Mesendoderm (in vitro differentiated cells): ENCODE measurements around the gene LRRIQ1.

ENCODE experiments used
- DNase-seq: peaks from one replicate; pipeline ENCODE4 v3.0.0; 2013
- H2AK5ac ChIP-seq: 2 replicates; pipeline ENCODE4 v1.6.1; 2013; ENCODE audit warnings: low read length, inconsistent platforms
- H2BK120ac ChIP-seq: 2 replicates; pipeline ENCODE4 v1.6.1; 2013; ENCODE audit warnings: low read depth, mild to moderate bottlenecking, low read length, moderate library complexity, mixed read lengths
- H2BK15ac ChIP-seq: replicated peaks from 2 replicates; pipeline ENCODE4 v1.6.1; 2013; ENCODE audit warnings: low read depth, mild to moderate bottlenecking, moderate library complexity
- H2BK5ac ChIP-seq: 2 replicates; pipeline ENCODE4 v1.6.1; 2013; ENCODE audit warnings: low read length, inconsistent platforms
- H3K18ac ChIP-seq: 2 replicates; pipeline ENCODE4 v1.6.1; 2013; ENCODE audit warnings: mild to moderate bottlenecking, low read length, mixed read lengths
- H3K23ac ChIP-seq: one replicate; pipeline ENCODE4 v1.6.1; 2013; ENCODE audit warnings: low read length
- H3K27ac ChIP-seq: 2 replicates; pipeline ENCODE4 v1.5.1; 2013; ENCODE audit warnings: low read depth, mild to moderate bottlenecking, inconsistent platforms, low read length, moderate library complexity
- H3K27me3 ChIP-seq: 2 replicates; pipeline ENCODE4 v1.6.1; 2013; ENCODE audit warnings: low read length, control low read depth, mild to moderate bottlenecking, inconsistent platforms; ENCODE audit not compliant: insufficient read depth, poor library complexity
- H3K36me3 ChIP-seq: 2 replicates; pipeline ENCODE4 v1.6.1; 2013; ENCODE audit warnings: low read length, inconsistent platforms; ENCODE audit not compliant: control insufficient read depth, insufficient read depth
- H3K4ac ChIP-seq: one replicate; pipeline ENCODE4 v1.6.1; 2013; ENCODE audit warnings: low read depth, mild to moderate bottlenecking, low read length, moderate library complexity
- H3K4me1 ChIP-seq: 2 replicates; pipeline ENCODE4 v1.6.1; 2013; ENCODE audit warnings: low read depth, low read length, inconsistent platforms; ENCODE audit not compliant: control insufficient read depth
- H3K4me2 ChIP-seq: 2 replicates; pipeline ENCODE4 v1.6.1; 2013; ENCODE audit warnings: low read length
- H3K4me3 ChIP-seq: 2 replicates; pipeline ENCODE4 v1.5.1; 2013; ENCODE audit warnings: mild to moderate bottlenecking, low read length
- H3K56ac ChIP-seq: one replicate; pipeline ENCODE4 v1.6.1; 2013; ENCODE audit warnings: low read length
- H3K79me1 ChIP-seq: 2 replicates; pipeline ENCODE4 v1.6.1; 2013; ENCODE audit warnings: low read length, inconsistent platforms
- H3K79me2 ChIP-seq: 2 replicates; pipeline ENCODE4 v1.6.1; 2013; ENCODE audit warnings: mild to moderate bottlenecking, low read length; ENCODE audit not compliant: control insufficient read depth, insufficient read depth
- H3K9ac ChIP-seq: 2 replicates; pipeline ENCODE4 v1.6.1; 2013; ENCODE audit warnings: low read length, inconsistent platforms
- H4K5ac ChIP-seq: one replicate; pipeline ENCODE4 v1.6.1; 2013; ENCODE audit warnings: low read length
- H4K8ac ChIP-seq: one replicate; pipeline ENCODE4 v1.6.1; 2013; ENCODE audit warnings: low read depth, mild to moderate bottlenecking, control low read depth, low read length, moderate library complexity
- WGBS: extraction: QIAGEN DNeasy Blood & Tissue Kit; methylation state at CpG from one replicate; pipeline ENCODE4 v1.1.7; 2013; ENCODE audit warnings: low lambda C conversion rate, missing lambda C conversion rate; ENCODE audit not compliant: insufficient coverage; ENCODE audit errors: extremely low coverage; 5-methylcytosine and 5-hydroxymethylcytosine counted together

Gene LRRIQ1

GRCh38 chr12:85283560-85283959 lies 247.4 kb downstream of the LRRIQ1 start:
- Histone ChIP-seq H3K23ac (no peak overlapping the region), H3K4me3 (no peak overlapping the region), H2BK5ac (no peak overlapping the region), H3K36me3 (no peaks in the 10 kb centered on the region), H3K79me1 (no peaks in the 10 kb centered on the region), H3K4me1 (no peaks in the 10 kb centered on the region), H3K9ac (no peak overlapping the region), H3K79me2 (no peaks in the 10 kb centered on the region), H4K8ac (no peak overlapping the region), H2BK120ac (no peak overlapping the region), H3K4ac (no peak overlapping the region), H4K5ac (no peak overlapping the region), H3K4me2 (no peak overlapping the region), H3K27ac (no peak overlapping the region), H2AK5ac (no peak overlapping the region), H2BK15ac (no peak overlapping the region), H3K27me3 (no peaks in the 10 kb centered on the region), H3K56ac (no peak overlapping the region), H3K18ac (no peak overlapping the region)
- WGBS, result no CpG with 5 or more reads among the region's 6 CpGs
- no peak for DNase-seq
